ENCODE results near the gene NPR2. TPM values are rescaled to one million over a fixed set of nuclear protein-coding genes. Genes with fewer than 3 reads are reported as not detected.

The NPR2 gene
- total RNA-seq, 1 experiment from 2014 or later, result 12.5 TPM

- Histone ChIP-seq H3K9me3 (ENCODE audit: control insufficient read depth, low read depth, low read length) (no peaks in the 10 kb centered on the region), H3K23ac (ENCODE audit: insufficient read length, low read depth, low read length) (no peak overlapping the region), H2BK20ac (ENCODE audit: low read depth, low read length, poor library complexity, severe bottlenecking) (no peak overlapping the region), H3T11ph (ENCODE audit: low read length) (no peak overlapping the region), H3K27ac (ENCODE audit: insufficient read length, low read depth, low read length) (no peak overlapping the region), H3K9ac (ENCODE audit: extremely low read depth, insufficient read length, low read length) (no peak overlapping the region), H3K14ac (ENCODE audit: insufficient read depth, low read length) (no peak overlapping the region; the same call in 1 of the 2 replicates), H3K4ac (ENCODE audit: low read depth, low read length) (no peak overlapping the region), H4K8ac (replicated peaks; ENCODE audit: insufficient read length, low read depth, low read length) (no peak overlapping the region), H2BK120ac (ENCODE audit: low read depth, low read length, poor library complexity, severe bottlenecking) (no peak overlapping the region), H3K23me2 (ENCODE audit: insufficient read length, low read depth, low read length, poor library complexity, severe bottlenecking) (peaks cover 7% of the 10 kb centered on the region), H2AFZ (ENCODE audit: low read length) (no peak overlapping the region), H3K79me1 (ENCODE audit: insufficient read depth, low read depth, low read length, poor library complexity, severe bottlenecking) (no peaks in the 10 kb centered on the region), H3K79me2 (ENCODE audit: insufficient read depth, low read length) (no peaks in the 10 kb centered on the region), H2BK12ac (ENCODE audit: insufficient read length, low read depth, low read length) (no peak overlapping the region), H3K27me3 (ENCODE audit: insufficient read depth, low read length) (no peaks in the 10 kb centered on the region; the same call in 1 of the 2 replicates), H3K18ac (ENCODE audit: insufficient read length, low read depth, low read length) (no peak overlapping the region), H3K4me1 (ENCODE audit: insufficient read depth, low read length) (peaks cover 14% of the 10 kb centered on the region; the same call in 1 of the 2 replicates), H4K5ac (ENCODE audit: insufficient read length, low read depth, low read length) (no peak overlapping the region), H3K4me2 (ENCODE audit: insufficient read depth, insufficient read length, low read length) (no peak overlapping the region), H2AK5ac (ENCODE audit: insufficient read length, low read length) (no peak overlapping the region), H3K56ac (ENCODE audit: insufficient read length, low read depth, low read length) (no peak overlapping the region), H2BK15ac (ENCODE audit: low read depth, low read length) (no peak overlapping the region), H4K20me1 (ENCODE audit: control insufficient read depth, insufficient read depth, insufficient read length) (no peaks in the 10 kb centered on the region), H2BK5ac (ENCODE audit: insufficient read length, low read length) (no peak overlapping the region), H4K91ac (ENCODE audit: insufficient read length, low read depth, low read length) (no peak overlapping the region)
- no CpG with 5 or more reads among the region's 17 CpGs for WGBS (ENCODE audit: extremely low coverage, insufficient read length, low lambda C conversion rate)
- no peak overlapping the region for H3K27ac Mint-ChIP-seq
- H3K27me3 Mint-ChIP-seq (ENCODE audit: low read depth), result peaks cover 28% of the 10 kb centered on the region
- no peak for TF ChIP-seq CTCF (conservative IDR thresholded peaks at IDR 0.05)
- H3K9me3 Mint-ChIP-seq, result no peaks in the 10 kb centered on the region
- H3K4me3 Mint-ChIP-seq, result no peak overlapping the region
- peaks cover 0 to 5% (median under 1%) of the 10 kb centered on the region in 3 experiments; a peak in 4 of 7 replicates for H3K36me3 Mint-ChIP-seq (ENCODE audit: insufficient read depth in 1 of 3, low read depth in 3 of 3)
- peaks cover 31 to 39% of the 10 kb centered on the region in 2 experiments for H3K4me1 Mint-ChIP-seq
- no peak for DNase-seq
Measured at GRCh38 chr9:35842020-35842745, 50.8 kb downstream of the NPR2 start.
